HL-60/S4 (cell line): Measurements from ENCODE around the gene ARRDC3.

Experiments
- in situ Hi-C: fragments of 300-500 bp; cut with MboI; formaldehyde crosslinking; loops from 2 replicates; pipeline ENCODE4 v1.14.3; 2022; ENCODE audit warnings: low sequenced_read_pairs

Gene ARRDC3

DNA sequence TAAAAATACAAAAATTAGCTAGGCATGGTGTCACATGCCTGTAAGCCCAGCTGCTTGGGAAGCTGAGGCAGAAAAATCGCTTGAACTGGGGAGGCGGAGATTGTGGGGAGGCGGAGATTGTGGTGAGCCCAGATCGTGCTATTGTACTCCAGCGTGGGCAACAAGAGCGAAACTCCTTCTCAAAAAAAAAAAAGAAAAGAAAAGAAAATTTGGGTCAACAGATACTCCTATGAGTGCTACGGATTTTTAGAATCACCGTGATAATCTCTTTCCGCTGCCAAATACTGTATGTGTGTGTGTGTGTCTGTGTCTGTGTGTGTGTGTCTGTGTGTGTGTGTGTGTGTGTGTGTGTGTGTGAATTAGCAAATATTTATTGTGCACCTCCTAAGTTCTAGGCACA, 64.4 kb downstream of the ARRDC3 start:
- in situ Hi-C loops: no loop called here
